Stimulated activated CD8-positive, alpha-beta memory T cell treated with anti-CD3 and anti-CD28 coated beads, Interleukin-12 subunit alpha, Interleukin-12 subunit beta, amount 100 ng/mL, for 24 hours (primary cell): ENCODE measurements around the gene UBE3B.

Experiments
- DNase-seq: peaks from one replicate; pipeline ENCODE4 v3.0.0-alpha.2; 2020; ENCODE audit errors: extremely low read depth

The UBE3B gene

DNA sequence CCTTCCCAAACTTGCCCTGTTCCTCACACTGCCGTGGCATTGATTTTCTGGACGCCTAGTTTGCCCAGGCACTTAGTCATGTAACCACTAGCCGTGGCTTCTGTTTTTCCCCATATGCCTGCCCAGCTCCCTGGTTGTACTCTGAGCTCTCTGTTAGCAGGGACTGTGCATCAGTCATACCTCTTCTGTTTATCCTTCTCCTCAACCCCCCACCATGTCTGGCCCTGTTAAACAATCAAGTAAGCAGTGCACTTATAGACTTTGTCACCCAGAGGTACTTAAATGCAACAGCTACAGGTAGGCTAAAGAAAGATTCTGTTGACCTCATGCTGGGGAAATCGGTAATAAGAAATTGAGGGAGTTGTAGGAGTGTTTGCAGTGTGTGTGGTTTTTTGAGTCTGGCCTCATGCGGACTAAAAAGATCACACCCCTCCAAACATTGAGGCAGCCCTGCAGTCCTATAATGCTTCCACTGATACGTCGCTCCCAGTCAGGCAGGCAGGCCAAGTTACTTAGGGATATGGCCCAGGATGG is 17.0 kb downstream of the UBE3B start:
- DNase-seq, result no peak

DNA sequence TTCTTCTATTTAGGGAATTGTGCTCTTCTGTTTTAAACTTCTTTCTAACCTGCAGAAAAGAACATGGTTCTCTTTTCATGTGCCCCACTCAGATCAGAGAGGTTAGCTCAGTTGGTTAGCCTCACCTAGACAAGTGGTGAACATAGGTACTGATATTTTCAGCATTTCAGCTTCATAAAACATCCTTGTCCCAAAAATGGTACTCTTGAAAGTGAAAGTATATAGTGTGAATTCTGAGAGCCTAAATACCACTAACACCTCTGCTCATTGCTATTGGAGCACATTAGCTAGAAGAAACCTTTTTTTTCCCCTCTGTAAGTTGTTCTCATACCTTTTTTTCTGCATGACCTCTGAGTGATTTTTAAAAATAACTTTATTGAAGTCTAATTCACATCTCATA is 17.6 kb downstream of the UBE3B start:
- DNase-seq, result no peak

DNA sequence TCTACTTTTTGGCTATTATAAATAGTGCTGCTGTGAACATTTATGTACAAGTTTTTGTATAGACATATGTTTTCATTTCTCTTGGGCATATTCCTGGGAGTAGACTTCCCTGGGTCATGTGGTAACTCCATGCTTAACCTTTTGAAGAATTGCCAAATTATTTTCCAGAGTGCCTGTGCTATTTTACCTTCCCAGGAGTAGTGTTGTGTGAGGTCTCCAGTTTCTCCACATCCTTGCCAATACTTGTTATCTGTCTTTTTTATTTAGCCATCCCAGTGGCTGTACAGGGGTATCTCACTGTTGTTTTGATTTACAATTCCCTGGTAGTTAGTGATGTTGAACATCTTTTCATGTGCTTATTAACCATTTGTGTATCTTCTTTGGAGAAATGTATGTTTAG is 18.9 kb downstream of the UBE3B start:
- no peak for DNase-seq

DNA sequence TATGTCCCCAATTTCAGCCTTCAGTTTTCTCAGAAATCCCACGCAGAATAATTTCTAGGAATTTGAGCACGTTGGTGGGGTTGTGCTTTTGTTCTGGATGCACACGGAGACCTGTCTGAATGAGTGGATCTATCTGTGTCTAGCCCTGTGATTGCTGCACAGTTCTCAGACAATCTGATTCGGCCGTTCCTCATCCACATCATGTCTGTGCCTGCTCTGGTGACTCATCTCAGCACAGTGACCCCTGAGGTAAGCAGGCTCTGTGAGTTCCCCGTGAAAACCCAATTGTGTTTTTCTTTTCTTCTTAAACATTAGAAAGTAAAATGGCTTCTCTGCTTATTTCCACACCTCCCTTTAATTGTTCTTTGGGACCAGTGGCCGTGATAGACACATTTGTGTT is 20.2 kb downstream of the UBE3B start:
- no peak for DNase-seq

GRCh38 chr12:109500406-109501185 is 23.2 kb downstream of the UBE3B start:
- DNase-seq, result no peak

- DNase-seq, result no peak
These were observed 23.9 kb downstream of the UBE3B start for GRCh38 chr12:109501299-109501698.

GRCh38 chr12:109502332-109502731 is 24.9 kb downstream of the UBE3B start:
- DNase-seq, result no peak

DNA sequence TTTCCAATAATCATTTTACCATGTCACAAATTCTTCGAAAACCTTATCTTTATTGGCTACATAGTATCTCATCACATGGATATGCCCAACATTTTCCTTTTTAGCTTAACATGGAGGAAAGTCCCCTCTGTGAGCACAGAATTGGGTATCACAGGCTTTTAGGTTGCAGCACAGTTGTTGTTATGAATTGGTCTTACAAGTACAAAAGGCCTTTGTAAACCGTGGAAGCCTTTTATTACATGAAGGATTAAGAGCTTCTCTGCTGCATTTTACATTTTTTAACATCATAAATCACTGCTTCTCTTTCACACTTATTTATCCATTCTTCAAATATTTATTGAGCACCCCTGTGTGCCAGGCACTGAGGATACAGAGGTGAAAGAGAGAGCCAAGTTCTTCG is 26.2 kb downstream of the UBE3B start:
- DNase-seq, result no peak

DNA sequence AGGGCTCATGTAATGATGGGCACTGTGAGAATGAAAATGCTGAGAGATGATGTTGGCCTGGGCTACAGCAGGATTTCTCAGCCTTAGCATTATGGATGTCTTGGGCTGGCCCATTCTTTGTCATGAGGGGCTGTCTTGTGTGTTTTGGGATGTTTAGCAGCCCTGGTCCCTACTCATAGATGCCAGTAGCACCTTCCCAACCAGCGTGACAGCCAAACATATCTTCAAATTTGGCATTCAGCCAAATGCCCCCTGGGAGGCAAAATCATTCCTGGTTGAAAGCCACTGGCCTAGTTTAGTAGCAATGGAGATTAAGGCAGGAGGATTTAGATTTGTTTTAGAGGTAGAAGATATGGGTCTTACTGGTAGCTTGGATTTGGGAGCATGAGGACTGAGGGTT is 26.6 kb downstream of the UBE3B start:
- DNase-seq, result no peak

DNA sequence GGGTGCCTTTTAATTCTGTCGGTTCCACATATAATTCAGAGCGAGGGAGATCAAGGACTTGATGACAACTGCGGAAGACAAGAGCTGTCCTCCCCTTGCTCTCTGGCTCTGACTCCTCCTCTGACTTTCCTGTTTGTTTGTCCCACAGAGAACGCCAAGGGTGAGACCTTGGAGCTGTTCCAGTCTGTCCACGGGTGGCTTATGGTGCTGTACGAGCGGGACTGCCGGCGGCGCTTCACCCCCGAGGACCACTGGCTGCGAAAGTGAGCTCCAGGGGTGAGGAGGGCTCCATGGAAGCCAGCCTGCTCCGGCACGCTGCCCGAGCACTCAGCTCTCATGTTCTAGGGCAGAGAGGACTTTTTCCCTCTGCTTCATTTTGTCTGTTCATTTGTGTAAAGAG is 32.8 kb downstream of the UBE3B start:
- DNase-seq, result no peak

GRCh38 chr12:109512608-109513007 is 35.2 kb downstream of the UBE3B start:
- no peak for DNase-seq

DNA sequence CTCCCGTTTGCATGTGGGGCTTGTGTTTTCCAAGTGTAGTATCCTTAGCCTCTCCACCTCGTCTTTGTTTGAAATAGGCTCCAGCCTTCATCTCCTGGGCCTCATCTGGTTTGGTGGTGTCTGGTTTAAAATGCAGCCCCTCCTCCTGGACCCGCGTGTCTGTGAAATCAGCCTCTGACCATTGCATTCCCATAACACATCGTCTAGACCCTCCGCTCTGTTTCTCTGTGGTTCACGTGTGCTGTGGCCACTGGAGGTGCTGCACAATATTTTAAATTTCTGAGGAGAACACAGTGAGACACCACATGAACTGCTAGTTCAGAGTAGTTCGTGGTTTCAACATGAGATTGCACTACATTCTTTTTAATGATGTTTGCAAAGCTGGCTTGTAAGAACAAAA is 35.6 kb downstream of the UBE3B start:
- no peak for DNase-seq

DNA sequence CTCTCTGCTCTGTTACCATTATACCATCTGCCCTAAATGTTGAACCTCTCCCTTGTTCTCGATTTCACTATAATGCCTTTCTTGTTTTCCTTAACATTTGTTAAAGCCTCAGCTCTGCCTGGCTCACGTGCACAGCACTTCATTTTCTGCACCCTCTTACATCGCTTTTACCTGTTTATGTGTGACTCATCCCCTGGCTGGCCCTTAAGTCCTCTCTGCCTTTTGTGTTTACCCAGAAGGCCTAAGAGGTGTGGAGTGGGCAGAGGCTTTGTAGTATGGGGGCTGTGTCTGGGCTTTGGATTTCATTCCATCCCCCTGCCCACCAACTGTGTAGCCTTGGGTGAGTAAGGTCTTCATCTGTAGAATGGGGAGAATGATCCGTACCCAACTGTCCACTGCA is 36.5 kb downstream of the UBE3B start:
- no peak for DNase-seq

DNA sequence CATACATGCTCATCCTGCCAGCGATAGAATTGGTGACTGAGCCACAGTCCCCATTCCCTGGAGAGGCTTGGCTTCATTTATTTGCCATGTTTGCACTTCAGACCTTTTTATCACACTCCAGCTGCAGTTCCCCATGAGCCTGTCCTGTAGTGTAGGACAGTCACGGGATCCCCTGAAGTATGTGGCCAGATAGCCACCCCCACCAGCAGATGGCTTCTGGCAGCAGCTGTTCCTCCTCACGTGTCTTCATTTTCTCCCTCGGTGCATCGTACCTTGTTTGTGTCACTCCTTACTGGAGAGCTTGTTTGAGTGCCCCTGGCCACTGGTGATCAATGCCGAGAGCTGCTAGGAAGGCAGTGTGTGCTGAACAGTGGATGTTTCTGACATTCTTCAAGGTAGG is 40.2 kb downstream of the UBE3B start:
- no peak for DNase-seq

- DNase-seq, result peak; percentile 2
These were observed 41.6 kb downstream of the UBE3B start for GRCh38 chr12:109518820-109519665.

- no peak for DNase-seq
These were observed 42.4 kb downstream of the UBE3B start for GRCh38 chr12:109519787-109520186.

DNA sequence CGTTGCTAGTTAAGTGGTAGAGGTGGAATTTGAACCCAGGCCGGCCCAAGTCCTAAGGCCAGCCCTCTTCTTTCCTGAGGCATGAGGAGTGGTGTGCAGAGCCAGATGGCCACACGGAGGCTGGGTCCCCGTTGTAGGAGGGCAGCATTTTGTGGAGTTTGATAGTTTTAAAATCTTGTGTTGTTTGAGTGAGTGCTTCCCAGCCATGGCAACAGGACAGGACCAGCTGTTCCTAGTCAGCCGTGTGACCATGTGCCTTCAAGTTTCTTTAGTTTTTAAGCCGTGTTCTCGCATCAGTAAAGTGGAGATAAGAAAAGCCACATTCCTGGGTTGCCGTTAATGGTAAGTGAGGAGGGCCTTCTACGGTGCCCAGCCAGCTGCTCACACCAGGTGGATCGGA is 44.4 kb downstream of the UBE3B start:
- no peak for DNase-seq

DNA sequence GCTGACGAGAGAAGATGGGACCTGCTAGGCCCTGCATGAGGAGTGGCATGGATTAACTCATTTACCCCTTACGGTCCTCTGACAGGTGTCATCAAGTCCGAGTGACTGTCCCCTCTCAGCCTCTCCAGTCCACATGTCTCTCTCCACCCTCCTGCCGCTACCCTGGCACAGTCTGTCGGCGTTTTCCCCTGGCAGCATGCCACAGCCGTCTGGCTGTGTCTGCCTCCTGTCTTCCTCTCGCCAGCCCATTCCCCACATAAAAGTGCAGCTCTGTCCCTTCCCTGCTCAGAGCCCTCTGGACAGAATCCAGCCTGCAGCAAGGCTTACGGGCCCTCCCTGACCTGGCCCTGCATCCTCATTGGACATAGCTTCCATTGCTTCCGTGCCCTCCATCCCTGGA is 45.6 kb downstream of the UBE3B start:
- no peak for DNase-seq

GRCh38 chr12:109523504-109523903 is 46.1 kb downstream of the UBE3B start:
- DNase-seq, result no peak

DNA sequence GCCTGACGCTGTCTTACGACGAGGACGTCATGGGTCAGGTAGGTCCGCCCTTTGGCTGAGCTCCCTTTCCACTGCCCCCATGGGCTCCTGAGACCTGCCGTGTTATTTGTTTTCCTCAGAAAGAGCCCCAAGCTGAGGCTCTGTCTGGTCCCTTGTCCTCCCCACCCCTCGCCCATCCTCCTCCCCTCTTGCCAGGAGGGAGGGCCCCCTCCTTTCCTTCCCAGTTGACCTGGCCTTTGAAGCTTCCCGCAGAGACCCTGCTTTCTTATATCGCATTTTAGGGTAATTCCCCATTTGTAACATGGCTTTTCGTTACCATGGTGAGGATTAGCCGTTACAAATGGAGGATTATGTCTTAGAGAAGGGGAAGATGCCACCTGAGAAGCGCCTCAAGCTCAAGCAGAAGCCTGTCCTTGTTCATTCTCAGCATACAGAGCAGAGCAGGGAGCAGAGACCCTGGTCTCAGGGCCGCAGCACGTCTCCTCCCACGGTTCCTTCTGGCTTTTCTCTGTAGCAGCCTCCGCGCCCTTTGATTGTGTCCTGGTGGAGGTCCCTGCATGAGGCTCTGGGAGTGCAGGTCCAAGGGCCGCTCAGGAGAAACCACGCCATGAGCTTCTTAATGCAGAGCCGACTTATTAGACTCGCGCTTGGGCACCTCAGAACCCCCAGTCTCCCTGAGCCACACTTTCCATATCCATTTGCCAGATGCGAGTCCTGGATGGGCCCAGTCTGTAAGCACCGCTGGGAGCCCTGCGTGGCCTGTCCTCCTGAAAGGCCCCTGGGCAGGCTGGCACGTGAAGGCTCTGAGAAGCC is 47.2 kb downstream of the UBE3B start:
- DNase-seq, result no peak

DNA sequence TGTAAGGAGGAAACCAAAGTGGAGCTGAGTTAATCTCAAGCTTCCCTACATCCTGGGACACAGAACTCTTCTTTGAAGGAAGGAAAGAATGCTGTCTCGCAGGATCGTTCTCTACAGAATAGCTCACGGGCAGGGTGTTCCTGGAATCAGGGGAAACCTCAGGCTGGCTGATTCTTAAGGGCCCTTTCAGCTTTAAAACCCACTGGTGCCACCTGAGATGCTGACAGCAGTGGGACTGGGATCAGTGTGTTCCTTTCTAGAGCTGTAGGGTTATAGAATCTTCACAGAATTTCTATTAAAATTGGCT is 47.8 kb downstream of the UBE3B start:
- DNase-seq, result no peak

DNA sequence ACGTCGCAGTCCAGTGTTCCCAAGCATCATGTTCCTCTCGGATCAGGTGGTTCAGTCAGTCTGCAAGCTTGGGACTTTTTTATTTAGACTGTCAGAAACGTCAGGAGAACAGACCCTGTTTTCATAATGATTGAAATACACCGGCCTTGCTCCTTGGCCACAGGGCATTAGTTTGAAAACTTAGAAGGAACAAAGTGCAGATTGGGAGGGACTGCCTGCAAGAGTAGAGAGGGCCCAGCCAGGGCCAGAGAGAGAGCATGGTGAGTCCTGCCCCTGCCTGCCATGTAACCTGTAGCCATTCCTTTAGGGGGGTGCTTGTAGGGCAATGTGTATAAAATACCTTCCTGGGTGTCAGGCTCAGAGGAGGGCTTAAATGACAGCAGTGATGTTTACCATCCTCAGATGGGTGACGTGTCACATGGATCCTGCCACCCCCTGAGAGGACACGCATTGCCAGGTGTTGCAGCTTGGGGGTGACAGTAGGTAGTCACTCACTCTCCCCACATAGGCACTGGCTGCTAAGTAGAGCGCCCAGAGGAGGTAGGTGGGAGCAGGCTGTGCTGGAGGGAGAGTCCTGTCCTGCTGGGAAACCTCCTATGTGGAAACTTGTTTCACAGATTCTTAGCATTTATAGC is 50.2 kb downstream of the UBE3B start:
- DNase-seq, result no peak
